Mammary epithelial cell (primary cell): Measurements from ENCODE around the gene SIRPB2.

Experiments
- EZH2 ChIP-seq: IDR thresholded peaks from 2 replicates; pipeline ENCODE4 v1.6.1; 2012; ENCODE audit warnings: low read length, inconsistent platforms, borderline replicate concordance
- TF ChIP-seq, protein P1 (sequence below), 2 donors: IDR thresholded peaks in 1 of 2; conservative IDR thresholded peaks in 1 of 2; 2 replicates each; pipeline ENCODE4 v1.5.1; 2011 to 2012; ENCODE audit warnings: inconsistent platforms in 2 of 2, low read length in 2 of 2, mild to moderate bottlenecking in 2 of 2, control low read depth in 1 of 2, low read depth in 1 of 2; ENCODE audit not compliant: insufficient read depth in 1 of 2; ENCODE audit errors: extremely low read depth in 1 of 2

GRCh38 chr20:1466211-1467081, 24.8 kb downstream of the SIRPB2 start, which contains the start of gene NSFL1C:
- TF ChIP-seq, protein P1, sequence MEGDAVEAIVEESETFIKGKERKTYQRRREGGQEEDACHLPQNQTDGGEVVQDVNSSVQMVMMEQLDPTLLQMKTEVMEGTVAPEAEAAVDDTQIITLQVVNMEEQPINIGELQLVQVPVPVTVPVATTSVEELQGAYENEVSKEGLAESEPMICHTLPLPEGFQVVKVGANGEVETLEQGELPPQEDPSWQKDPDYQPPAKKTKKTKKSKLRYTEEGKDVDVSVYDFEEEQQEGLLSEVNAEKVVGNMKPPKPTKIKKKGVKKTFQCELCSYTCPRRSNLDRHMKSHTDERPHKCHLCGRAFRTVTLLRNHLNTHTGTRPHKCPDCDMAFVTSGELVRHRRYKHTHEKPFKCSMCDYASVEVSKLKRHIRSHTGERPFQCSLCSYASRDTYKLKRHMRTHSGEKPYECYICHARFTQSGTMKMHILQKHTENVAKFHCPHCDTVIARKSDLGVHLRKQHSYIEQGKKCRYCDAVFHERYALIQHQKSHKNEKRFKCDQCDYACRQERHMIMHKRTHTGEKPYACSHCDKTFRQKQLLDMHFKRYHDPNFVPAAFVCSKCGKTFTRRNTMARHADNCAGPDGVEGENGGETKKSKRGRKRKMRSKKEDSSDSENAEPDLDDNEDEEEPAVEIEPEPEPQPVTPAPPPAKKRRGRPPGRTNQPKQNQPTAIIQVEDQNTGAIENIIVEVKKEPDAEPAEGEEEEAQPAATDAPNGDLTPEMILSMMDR (conservative IDR thresholded peaks at IDR 0.05 in 1 of 2, IDR thresholded peaks at IDR 0.05 in 1 of 2; ENCODE audit: extremely low read depth in 1 of 2, insufficient read depth in 1 of 2, low read depth in 1 of 2, low read length in 2 of 2), result peak; percentile 70 to 92
- TF ChIP-seq EZH2, result no peak
